Muscle layer of colon (tissue), 2 donors: ENCODE measurements around the gene SEPTIN5.

Source experiments
- H3K27ac ChIP-seq: one replicate; pipeline ENCODE4 v1.7.0; 2013; ENCODE audit warnings: low read depth, mild to moderate bottlenecking, low read length, moderate library complexity
- H3K27me3 ChIP-seq, 2 donors: one replicate each; pipeline ENCODE4 v1.7.0; 2013; ENCODE audit warnings: low read length in 2 of 2, mild to moderate bottlenecking in 2 of 2; ENCODE audit not compliant: insufficient read depth in 2 of 2, control insufficient read depth in 1 of 2
- H3K36me3 ChIP-seq: one replicate; pipeline ENCODE4 v1.7.0; 2013; ENCODE audit warnings: mild to moderate bottlenecking, low read length; ENCODE audit not compliant: insufficient read depth
- H3K4me1 ChIP-seq: one replicate; pipeline ENCODE4 v1.7.0; 2013; ENCODE audit warnings: mild to moderate bottlenecking, low read length; ENCODE audit not compliant: insufficient read depth
- H3K4me3 ChIP-seq, 2 donors: one replicate each; pipeline ENCODE4 v1.7.0; 2013; ENCODE audit warnings: low read length in 2 of 2, low read depth in 1 of 2, mild to moderate bottlenecking in 1 of 2, moderate library complexity in 1 of 2
- H3K9ac ChIP-seq: one replicate; pipeline ENCODE4 v1.7.0; 2013; ENCODE audit warnings: low read length
- H3K9me3 ChIP-seq: one replicate; pipeline ENCODE4 v1.7.0; 2013; ENCODE audit warnings: mild to moderate bottlenecking, low read length
- donor health status: abdominal sarcoma.
- donor health status: Adenocarcinoma of cecum.

Gene SEPTIN5

GRCh38 chr22:19700790-19701419 lies 13.4 kb upstream of the SEPTIN5 start:
- Histone ChIP-seq H3K9ac (no peak overlapping the region), H3K27me3 (peaks cover 0 to 11% of the 10 kb centered on the region in 2 donors), H3K4me1 (no peaks in the 10 kb centered on the region), H3K36me3 (no peaks in the 10 kb centered on the region), H3K4me3 (no peak overlapping the region), H3K9me3 (no peaks in the 10 kb centered on the region), H3K27ac (no peak overlapping the region)

- no peaks in the 10 kb centered on the region for H3K36me3 ChIP-seq
- no peak overlapping the region for H3K27ac ChIP-seq
- H3K9me3 ChIP-seq, result no peaks in the 10 kb centered on the region
- no peak overlapping the region for H3K4me3 ChIP-seq
- H3K9ac ChIP-seq, result no peak overlapping the region
- peaks cover 0 to 11% of the 10 kb centered on the region in 2 donors for H3K27me3 ChIP-seq
- H3K4me1 ChIP-seq, result no peaks in the 10 kb centered on the region
Measured at GRCh38 chr22:19701420-19702145, 12.7 kb upstream of the SEPTIN5 start.

- Histone ChIP-seq H3K36me3 (no peaks in the 10 kb centered on the region), H3K27ac (no peak overlapping the region), H3K27me3 (peaks cover 0 to 11% of the 10 kb centered on the region in 2 donors), H3K4me3 (no peak overlapping the region), H3K4me1 (no peaks in the 10 kb centered on the region), H3K9me3 (no peaks in the 10 kb centered on the region), H3K9ac (no peak overlapping the region)
Measured at GRCh38 chr22:19703869-19704268, 10.4 kb upstream of the SEPTIN5 start.

GRCh38 chr22:19704355-19705015 lies 9.8 kb upstream of the SEPTIN5 start:
- no peaks in the 10 kb centered on the region for H3K36me3 ChIP-seq
- H3K4me1 ChIP-seq, result no peaks in the 10 kb centered on the region
- peaks cover 0 to 11% of the 10 kb centered on the region in 2 donors for H3K27me3 ChIP-seq
- no peak overlapping the region for H3K4me3 ChIP-seq
- no peaks in the 10 kb centered on the region for H3K9me3 ChIP-seq
- H3K9ac ChIP-seq, result no peak overlapping the region
- H3K27ac ChIP-seq, result no peak overlapping the region

- Histone ChIP-seq H3K9ac (no peak overlapping the region), H3K9me3 (no peaks in the 10 kb centered on the region), H3K27ac (no peak overlapping the region), H3K27me3 (peaks cover 0 to 11% of the 10 kb centered on the region in 2 donors), H3K4me1 (no peaks in the 10 kb centered on the region), H3K4me3 (no peak overlapping the region), H3K36me3 (no peaks in the 10 kb centered on the region)
Measured at GRCh38 chr22:19705181-19705934, 8.9 kb upstream of the SEPTIN5 start.

GRCh38 chr22:19706661-19707151 lies 7.6 kb upstream of the SEPTIN5 start:
- peaks cover 0 to 11% of the 10 kb centered on the region in 2 donors for H3K27me3 ChIP-seq
- no peak overlapping the region for H3K9ac ChIP-seq
- no peak overlapping the region for H3K27ac ChIP-seq
- H3K36me3 ChIP-seq, result no peaks in the 10 kb centered on the region
- no peaks in the 10 kb centered on the region for H3K9me3 ChIP-seq
- H3K4me1 ChIP-seq, result no peaks in the 10 kb centered on the region
- H3K4me3 ChIP-seq, result no peak overlapping the region

GRCh38 chr22:19707347-19708290 lies 6.7 kb upstream of the SEPTIN5 start:
- H3K4me1 ChIP-seq, result no peaks in the 10 kb centered on the region
- H3K36me3 ChIP-seq, result no peaks in the 10 kb centered on the region
- no peak overlapping the region for H3K9ac ChIP-seq
- H3K4me3 ChIP-seq, result no peak overlapping the region
- peaks cover 0 to 11% of the 10 kb centered on the region in 2 donors for H3K27me3 ChIP-seq
- no peak overlapping the region for H3K27ac ChIP-seq
- H3K9me3 ChIP-seq, result no peaks in the 10 kb centered on the region

GRCh38 chr22:19708321-19709011 lies 5.8 kb upstream of the SEPTIN5 start:
- Histone ChIP-seq H3K4me1 (no peaks in the 10 kb centered on the region), H3K36me3 (no peaks in the 10 kb centered on the region), H3K9ac (no peak overlapping the region), H3K27ac (no peak overlapping the region), H3K4me3 (no peak overlapping the region), H3K27me3 (peaks cover 0 to 16% of the 10 kb centered on the region in 2 donors), H3K9me3 (no peaks in the 10 kb centered on the region)

- Histone ChIP-seq H3K36me3 (no peaks in the 10 kb centered on the region), H3K4me3 (no peak overlapping the region), H3K9ac (no peak overlapping the region), H3K4me1 (no peaks in the 10 kb centered on the region), H3K27ac (no peak overlapping the region), H3K27me3 (peaks cover 0 to 16% of the 10 kb centered on the region in 2 donors), H3K9me3 (no peaks in the 10 kb centered on the region)
Measured at GRCh38 chr22:19709063-19709769, 5.1 kb upstream of the SEPTIN5 start.
